Amniotic epithelial cell (primary cell): ENCODE measurements around the gene STMN1.
"Not testable (repeated sequence)": the region's sequence is repeated elsewhere in the genome, so short reads cannot be mapped to it uniquely, and the experiment has no call there.

Experiments used
- DNase-seq: peaks from one replicate; pipeline ENCODE4 v3.0.0-alpha.2; 2010; ENCODE audit warnings: low read depth

The STMN1 gene

GRCh38 chr1:25905680-25906643 lies at the start of gene STMN1:
TSS of gene STMN1 (minus strand) at chr1:25906419. CDS start at chr1:25904676, 1,743 bp downstream.
- DNase-seq = peak; percentile 82

- DNase-seq = no peak
These were observed 49.3 kb upstream of the STMN1 start for GRCh38 chr1:25955553-25955952.

- DNase-seq = peak; percentile 26
These were observed 48.2 kb upstream of the STMN1 start for GRCh38 chr1:25954282-25954938.

- DNase-seq = peak; percentile 34
These were observed 46.7 kb upstream of the STMN1 start for GRCh38 chr1:25952841-25953401.

GRCh38 chr1:25948641-25949040 lies 42.4 kb upstream of the STMN1 start:
- peak; percentile 14 for DNase-seq

- no peak for DNase-seq
These were observed 40.8 kb upstream of the STMN1 start for GRCh38 chr1:25947027-25947426.

GRCh38 chr1:25945761-25946160 lies 39.5 kb upstream of the STMN1 start:
- no peak for DNase-seq

GRCh38 chr1:25944986-25945385 lies 38.8 kb upstream of the STMN1 start:
- DNase-seq = peak; percentile 76

GRCh38 chr1:25943511-25943910 lies 37.3 kb upstream of the STMN1 start:
- not testable (repeated sequence) for DNase-seq

GRCh38 chr1:25936947-25937346 lies 30.7 kb upstream of the STMN1 start:
- no peak for DNase-seq

GRCh38 chr1:25933479-25934365 lies 27.5 kb upstream of the STMN1 start:
- peak; percentile 72 for DNase-seq

- DNase-seq = not testable (repeated sequence)
These were observed 26.7 kb upstream of the STMN1 start for GRCh38 chr1:25932811-25933400.

GRCh38 chr1:25932321-25932720 lies 26.1 kb upstream of the STMN1 start:
- DNase-seq = no peak

GRCh38 chr1:25929016-25929415 lies 22.8 kb upstream of the STMN1 start:
- no peak for DNase-seq

GRCh38 chr1:25927521-25928265 lies 21.5 kb upstream of the STMN1 start:
- no peak for DNase-seq

- no peak for DNase-seq
These were observed 20.7 kb upstream of the STMN1 start for GRCh38 chr1:25926731-25927496.

- DNase-seq = no peak
These were observed 18.2 kb upstream of the STMN1 start for GRCh38 chr1:25924454-25924853.

GRCh38 chr1:25922971-25923552 lies 16.8 kb upstream of the STMN1 start:
- DNase-seq = no peak
